HepG2 (cell line): ENCODE measurements around the gene THBS2. TPM values are rescaled to one million over a fixed set of nuclear protein-coding genes. Genes with fewer than 3 reads are reported as not detected.
A peak's percentile ranks its signal among the peaks of the same experiment; 100 is the strongest.

Source experiments
- CHD4 ChIP-seq: fragments of 200-600 bp; sonication (generic); IDR thresholded peaks from 2 replicates; pipeline ENCODE4 v1.7.0; 2017; ENCODE audit warnings: mild to moderate bottlenecking, low read length, borderline replicate concordance
- ETV6 ChIP-seq: sonication (generic); formaldehyde crosslinking; conservative IDR thresholded peaks from 2 replicates; pipeline ENCODE4 v1.4.0; 2020; ENCODE audit warnings: missing genetic modification reagents
- HMGA1 ChIP-seq: sonication (generic); formaldehyde crosslinking; conservative IDR thresholded peaks from 2 replicates; pipeline ENCODE4 v1.4.0; 2020; ENCODE audit warnings: missing genetic modification reagents
- KLF12 ChIP-seq: sonication (generic); formaldehyde crosslinking; IDR thresholded peaks from 2 replicates; pipeline ENCODE4 v1.4.0; 2020; ENCODE audit warnings: missing genetic modification reagents, borderline replicate concordance
- NFATC3 ChIP-seq: sonication (generic); formaldehyde crosslinking; IDR thresholded peaks from 2 replicates; pipeline ENCODE4 v1.5.1; 2020; ENCODE audit warnings: mild to moderate bottlenecking, missing genetic modification reagents
- NFIC ChIP-seq: IDR thresholded peaks from 2 replicates; pipeline ENCODE4 v1.6.1; 2012; ENCODE audit warnings: mild to moderate bottlenecking, low read length, inconsistent platforms
- PCBP1 ChIP-seq: fragments of 200-400 bp; formaldehyde crosslinking; IDR thresholded peaks from 2 replicates; pipeline ENCODE4 v1.6.1; 2017; ENCODE audit warnings: mild to moderate bottlenecking, low read depth, low read length, borderline replicate concordance
- TBX3 ChIP-seq: fragments of 450-650 bp; IDR thresholded peaks from 2 replicates; pipeline ENCODE4 v1.6.1; 2017; ENCODE audit warnings: antibody characterized with exemption, mild to moderate bottlenecking, inconsistent platforms, borderline replicate concordance
- ZMYM2 ChIP-seq: sonication (generic); formaldehyde crosslinking; IDR thresholded peaks from 2 replicates; pipeline ENCODE4 v1.8.0; 2022; ENCODE audit warnings: mild to moderate bottlenecking, missing genetic modification reagents
- ZNF33A ChIP-seq: sonication (generic); formaldehyde crosslinking; IDR thresholded peaks from 2 replicates; pipeline ENCODE4 v1.5.1; 2020; ENCODE audit warnings: missing genetic modification reagents, mild to moderate bottlenecking, moderate library complexity, borderline replicate concordance
- ZNF441 ChIP-seq: sonication (generic); formaldehyde crosslinking; IDR thresholded peaks from 2 replicates; pipeline ENCODE4 v1.7.0; 2021; ENCODE audit warnings: missing genetic modification reagents, borderline replicate concordance
- ZNF510 ChIP-seq: sonication (generic); formaldehyde crosslinking; IDR thresholded peaks from 2 replicates; pipeline ENCODE4 v1.4.0; 2020; ENCODE audit warnings: low read depth, mild to moderate bottlenecking, missing genetic modification reagents
- ZNF543 ChIP-seq: sonication (generic); formaldehyde crosslinking; IDR thresholded peaks from 2 replicates; pipeline ENCODE4 v1.4.0; 2020; ENCODE audit warnings: mild to moderate bottlenecking, missing genetic modification reagents
- ZNF652 ChIP-seq: IDR thresholded peaks from 2 replicates; pipeline ENCODE4 v1.6.1; 2016; ENCODE audit warnings: low read depth, borderline replicate concordance
- ZNF672 ChIP-seq: sonication (generic); formaldehyde crosslinking; IDR thresholded peaks from 2 replicates; pipeline ENCODE4 v1.8.1; 2022; ENCODE audit warnings: missing genetic modification reagents
- ZNF7 ChIP-seq: IDR thresholded peaks from 2 replicates; pipeline ENCODE4 v1.6.1; 2016; ENCODE audit warnings: missing biosample characterization, missing genetic modification reagents
- ZNF780A ChIP-seq: sonication (generic); formaldehyde crosslinking; IDR thresholded peaks from 2 replicates; pipeline ENCODE4 v1.8.0; 2022; ENCODE audit warnings: mild to moderate bottlenecking, missing genetic modification reagents, moderate library complexity
- polyA plus RNA-seq, 8 experiments: library from polyadenylated mRNA; depleted of rRNA in 3 of 8; stranded (reverse) in 7 of 8; unstranded in 1 of 8; fragments of >200 nt; fragmentation: Illumina TruSeq in 4 of 8; extraction: Trizol in 4 of 8; gene quantifications; 2 replicates each; pipeline versions ENCODE4 v1.2.1 to v1.2.3, GENCODE V29; 2011 to 2016; ENCODE audit warnings: low read depth in 4 of 8, missing spikeins in 1 of 8, mixed read lengths in 1 of 8; ENCODE audit not compliant: insufficient read depth in 1 of 8
- total RNA-seq, 5 experiments: library from RNA; depleted of rRNA; stranded (reverse); fragments of >200 nt; fragmentation: Illumina TruSeq; extraction: Trizol; gene quantifications; 2 replicates each; pipeline ENCODE4 v1.2.3, GENCODE V29; 2016; ENCODE audit warnings: low read depth in 1 of 5
- TF ChIP-seq, protein P1 (sequence below): sonication (generic); formaldehyde crosslinking; IDR thresholded peaks from 2 replicates; pipeline ENCODE4 v1.4.0; 2020; ENCODE audit warnings: missing genetic modification reagents, borderline replicate concordance
- TF ChIP-seq, protein P2 (sequence below): sonication (generic); formaldehyde crosslinking; conservative IDR thresholded peaks from 2 replicates; pipeline ENCODE4 v1.8.0; 2022; ENCODE audit warnings: mild to moderate bottlenecking, moderate library complexity, missing genetic modification reagents
- TF ChIP-seq, protein P3 (sequence below): sonication (generic); formaldehyde crosslinking; IDR thresholded peaks from 2 replicates; pipeline ENCODE4 v1.5.1; 2020; ENCODE audit warnings: missing genetic modification reagents, mild to moderate bottlenecking, borderline replicate concordance
- TF ChIP-seq, protein P4 (sequence below): sonication (generic); formaldehyde crosslinking; IDR thresholded peaks from 2 replicates; pipeline ENCODE4 v1.4.0; 2020; ENCODE audit warnings: mild to moderate bottlenecking, low read depth, missing genetic modification reagents

THBS2 gene
- total and polyA plus RNA-seq, 2 of the 13 experiments (the other 11 are each of a cell fraction or from before 2014, with no cell fraction given) = 0.12 to 0.15 TPM

DNA sequence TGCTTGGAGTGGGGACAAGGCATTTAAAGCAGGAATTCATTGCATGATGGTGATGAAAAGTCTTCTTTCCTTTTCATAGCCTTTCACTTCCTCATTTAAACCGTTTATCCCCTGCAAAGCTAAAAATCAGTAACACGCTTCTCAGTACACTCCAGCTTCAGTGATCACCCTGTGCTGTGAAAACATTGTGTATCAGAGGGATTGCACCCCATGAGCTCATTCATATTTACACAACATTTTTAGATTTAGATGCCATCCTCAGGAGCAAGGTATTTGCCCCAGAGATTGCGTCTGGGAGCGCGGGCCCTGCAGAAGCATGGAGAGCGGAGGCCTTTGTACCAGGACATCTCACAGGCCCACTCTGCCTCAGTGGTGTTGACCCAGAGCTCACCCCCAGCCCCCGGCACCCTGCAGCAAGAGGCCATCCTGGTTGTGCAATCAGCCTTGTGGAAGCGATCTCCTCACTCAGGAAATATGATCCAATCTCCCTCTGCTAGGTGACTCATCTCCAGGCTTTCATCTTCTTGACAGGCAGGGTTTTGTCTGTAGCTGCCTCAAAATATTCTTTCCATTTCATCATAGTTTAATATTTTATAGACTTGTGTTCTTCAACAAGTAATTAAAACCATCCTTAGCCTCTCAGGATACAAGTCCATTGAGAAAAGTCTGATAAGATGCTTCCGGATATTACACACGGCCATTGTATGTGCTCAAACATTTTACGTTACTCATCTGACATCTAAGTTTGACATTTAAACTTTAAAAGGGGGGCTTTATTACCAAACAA, 38.9 kb upstream of the THBS2 start (continued):
- TF ChIP-seq PCBP1 = no peak
- peak; percentile 90; the same call in 1 of the 2 replicates for TF ChIP-seq CHD4
- TF ChIP-seq, protein P1, sequence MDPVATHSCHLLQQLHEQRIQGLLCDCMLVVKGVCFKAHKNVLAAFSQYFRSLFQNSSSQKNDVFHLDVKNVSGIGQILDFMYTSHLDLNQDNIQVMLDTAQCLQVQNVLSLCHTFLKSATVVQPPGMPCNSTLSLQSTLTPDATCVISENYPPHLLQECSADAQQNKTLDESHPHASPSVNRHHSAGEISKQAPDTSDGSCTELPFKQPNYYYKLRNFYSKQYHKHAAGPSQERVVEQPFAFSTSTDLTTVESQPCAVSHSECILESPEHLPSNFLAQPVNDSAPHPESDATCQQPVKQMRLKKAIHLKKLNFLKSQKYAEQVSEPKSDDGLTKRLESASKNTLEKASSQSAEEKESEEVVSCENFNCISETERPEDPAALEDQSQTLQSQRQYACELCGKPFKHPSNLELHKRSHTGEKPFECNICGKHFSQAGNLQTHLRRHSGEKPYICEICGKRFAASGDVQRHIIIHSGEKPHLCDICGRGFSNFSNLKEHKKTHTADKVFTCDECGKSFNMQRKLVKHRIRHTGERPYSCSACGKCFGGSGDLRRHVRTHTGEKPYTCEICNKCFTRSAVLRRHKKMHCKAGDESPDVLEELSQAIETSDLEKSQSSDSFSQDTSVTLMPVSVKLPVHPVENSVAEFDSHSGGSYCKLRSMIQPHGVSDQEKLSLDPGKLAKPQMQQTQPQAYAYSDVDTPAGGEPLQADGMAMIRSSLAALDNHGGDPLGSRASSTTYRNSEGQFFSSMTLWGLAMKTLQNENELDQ = no peak
- no peak; the same call in 1 of the 2 replicates for TF ChIP-seq ZNF441 (CRISPR knock-in tag)
- TF ChIP-seq ZNF543 (CRISPR knock-in tag) = 0 out of 2 replicates have a peak, but pooled peaks have one; percentile 60
- TF ChIP-seq ZNF780A (CRISPR knock-in tag) = no peak; the same call in 1 of the 2 replicates
- TF ChIP-seq HMGA1 = no peak
- no peak for TF ChIP-seq KLF12
- TF ChIP-seq ZNF652 = no peak; the same call in 1 of the 2 replicates
- TF ChIP-seq, protein P2, sequence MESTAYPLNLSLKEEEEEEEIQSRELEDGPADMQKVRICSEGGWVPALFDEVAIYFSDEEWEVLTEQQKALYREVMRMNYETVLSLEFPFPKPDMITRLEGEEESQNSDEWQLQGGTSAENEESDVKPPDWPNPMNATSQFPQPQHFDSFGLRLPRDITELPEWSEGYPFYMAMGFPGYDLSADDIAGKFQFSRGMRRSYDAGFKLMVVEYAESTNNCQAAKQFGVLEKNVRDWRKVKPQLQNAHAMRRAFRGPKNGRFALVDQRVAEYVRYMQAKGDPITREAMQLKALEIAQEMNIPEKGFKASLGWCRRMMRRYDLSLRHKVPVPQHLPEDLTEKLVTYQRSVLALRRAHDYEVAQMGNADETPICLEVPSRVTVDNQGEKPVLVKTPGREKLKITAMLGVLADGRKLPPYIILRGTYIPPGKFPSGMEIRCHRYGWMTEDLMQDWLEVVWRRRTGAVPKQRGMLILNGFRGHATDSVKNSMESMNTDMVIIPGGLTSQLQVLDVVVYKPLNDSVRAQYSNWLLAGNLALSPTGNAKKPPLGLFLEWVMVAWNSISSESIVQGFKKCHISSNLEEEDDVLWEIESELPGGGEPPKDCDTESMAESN = peak; percentile 77
- TF ChIP-seq ZNF7 (CRISPR knock-in tag) = no peak
- TF ChIP-seq, protein P3, sequence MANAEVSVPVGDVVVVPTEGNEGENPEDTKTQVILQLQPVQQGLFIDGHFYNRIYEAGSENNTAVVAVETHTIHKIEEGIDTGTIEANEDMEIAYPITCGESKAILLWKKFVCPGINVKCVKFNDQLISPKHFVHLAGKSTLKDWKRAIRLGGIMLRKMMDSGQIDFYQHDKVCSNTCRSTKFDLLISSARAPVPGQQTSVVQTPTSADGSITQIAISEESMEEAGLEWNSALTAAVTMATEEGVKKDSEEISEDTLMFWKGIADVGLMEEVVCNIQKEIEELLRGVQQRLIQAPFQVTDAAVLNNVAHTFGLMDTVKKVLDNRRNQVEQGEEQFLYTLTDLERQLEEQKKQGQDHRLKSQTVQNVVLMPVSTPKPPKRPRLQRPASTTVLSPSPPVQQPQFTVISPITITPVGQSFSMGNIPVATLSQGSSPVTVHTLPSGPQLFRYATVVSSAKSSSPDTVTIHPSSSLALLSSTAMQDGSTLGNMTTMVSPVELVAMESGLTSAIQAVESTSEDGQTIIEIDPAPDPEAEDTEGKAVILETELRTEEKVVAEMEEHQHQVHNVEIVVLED = peak; percentile 50
- peak; percentile 38; the same call in 1 of the 2 replicates for TF ChIP-seq TBX3
- no peak for TF ChIP-seq ZMYM2 (CRISPR knock-in tag)
- peak; percentile 78 for TF ChIP-seq NFIC
- TF ChIP-seq, protein P4, sequence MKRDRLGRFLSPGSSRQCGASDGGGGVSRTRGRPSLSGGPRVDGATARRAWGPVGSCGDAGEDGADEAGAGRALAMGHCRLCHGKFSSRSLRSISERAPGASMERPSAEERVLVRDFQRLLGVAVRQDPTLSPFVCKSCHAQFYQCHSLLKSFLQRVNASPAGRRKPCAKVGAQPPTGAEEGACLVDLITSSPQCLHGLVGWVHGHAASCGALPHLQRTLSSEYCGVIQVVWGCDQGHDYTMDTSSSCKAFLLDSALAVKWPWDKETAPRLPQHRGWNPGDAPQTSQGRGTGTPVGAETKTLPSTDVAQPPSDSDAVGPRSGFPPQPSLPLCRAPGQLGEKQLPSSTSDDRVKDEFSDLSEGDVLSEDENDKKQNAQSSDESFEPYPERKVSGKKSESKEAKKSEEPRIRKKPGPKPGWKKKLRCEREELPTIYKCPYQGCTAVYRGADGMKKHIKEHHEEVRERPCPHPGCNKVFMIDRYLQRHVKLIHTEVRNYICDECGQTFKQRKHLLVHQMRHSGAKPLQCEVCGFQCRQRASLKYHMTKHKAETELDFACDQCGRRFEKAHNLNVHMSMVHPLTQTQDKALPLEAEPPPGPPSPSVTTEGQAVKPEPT (CRISPR knock-in tag) = peak; percentile 72; the same call in 1 of the 2 replicates
- no peak for TF ChIP-seq ZNF510
- no peak for TF ChIP-seq ZNF33A
- peak; percentile 85 for TF ChIP-seq ETV6 (CRISPR knock-in tag)
- peak; percentile 90; the same call in 1 of the 2 replicates for TF ChIP-seq NFATC3 (CRISPR knock-in tag)
- no peak for TF ChIP-seq ZNF672 (CRISPR knock-in tag)
